ENCODE results near the gene FAM83F. TPM values are rescaled to one million over a fixed set of nuclear protein-coding genes. Genes with fewer than 3 reads are reported as not detected.

FAM83F gene
- total RNA-seq, 1 donor = not detected

DNA sequence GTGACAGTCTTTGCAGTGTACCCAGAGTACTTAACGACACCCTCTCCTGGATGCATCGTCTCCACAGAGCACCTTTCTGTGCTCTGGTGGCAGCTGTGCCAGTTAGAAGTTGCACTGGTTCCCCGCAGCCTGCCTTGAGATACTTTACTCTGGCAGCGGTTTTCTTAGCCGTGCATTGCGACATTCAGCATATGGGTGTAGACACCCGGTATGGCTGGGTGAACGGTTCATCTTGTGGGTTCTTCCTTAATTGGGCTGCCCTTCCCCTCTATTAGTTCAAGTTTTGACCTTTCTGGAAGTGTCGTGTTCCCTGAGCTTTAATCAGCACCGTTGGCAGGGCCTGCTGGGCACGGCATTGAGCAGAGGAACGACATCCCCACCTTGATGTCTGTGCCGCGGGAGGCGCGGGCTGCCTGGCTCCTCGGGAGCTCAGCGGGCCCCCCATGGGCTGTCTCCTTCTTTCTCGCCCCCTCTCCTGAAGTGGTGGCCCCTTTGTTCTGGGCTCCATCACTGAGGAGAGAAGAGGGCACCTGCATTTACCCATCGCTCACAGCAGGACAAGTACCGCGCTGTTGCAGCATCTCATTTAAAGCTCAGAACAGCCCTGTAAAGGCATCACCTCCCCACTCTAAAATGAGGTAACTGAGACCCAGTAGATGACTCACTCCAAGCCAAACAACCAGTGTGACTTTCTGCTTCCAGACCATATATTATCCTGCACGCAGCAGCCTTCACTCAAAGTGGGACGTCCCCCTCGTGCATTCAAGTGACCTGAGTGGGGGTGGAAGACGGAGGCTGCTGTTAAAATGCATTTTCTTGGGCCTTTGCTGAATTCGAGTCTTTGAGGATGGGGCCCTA is 13.3 kb downstream of the FAM83F start:
- H4K20me1 ChIP-seq (ENCODE audit: insufficient read depth, low read length) = no peaks in the 10 kb centered on the region
- H3K27me3 ChIP-seq (ENCODE audit: insufficient read depth, low read length) = peaks cover 28% of the 10 kb centered on the region
- no peak overlapping the region for H3K27ac ChIP-seq (ENCODE audit: low read depth, low read length)
- no peaks in the 10 kb centered on the region for H3K36me3 ChIP-seq (ENCODE audit: insufficient read depth, low read length)
- no peak for DNase-seq (ENCODE audit: insufficient read length, low spot score, missing footprints)
- H3K79me2 ChIP-seq (ENCODE audit: insufficient read depth, low read length) = no peaks in the 10 kb centered on the region
- no peak overlapping the region for H3K4me3 ChIP-seq (ENCODE audit: insufficient read depth, low read length)
- no peak overlapping the region for H3K4me2 ChIP-seq (ENCODE audit: insufficient read depth, low read length)
- TF ChIP-seq, protein P1, sequence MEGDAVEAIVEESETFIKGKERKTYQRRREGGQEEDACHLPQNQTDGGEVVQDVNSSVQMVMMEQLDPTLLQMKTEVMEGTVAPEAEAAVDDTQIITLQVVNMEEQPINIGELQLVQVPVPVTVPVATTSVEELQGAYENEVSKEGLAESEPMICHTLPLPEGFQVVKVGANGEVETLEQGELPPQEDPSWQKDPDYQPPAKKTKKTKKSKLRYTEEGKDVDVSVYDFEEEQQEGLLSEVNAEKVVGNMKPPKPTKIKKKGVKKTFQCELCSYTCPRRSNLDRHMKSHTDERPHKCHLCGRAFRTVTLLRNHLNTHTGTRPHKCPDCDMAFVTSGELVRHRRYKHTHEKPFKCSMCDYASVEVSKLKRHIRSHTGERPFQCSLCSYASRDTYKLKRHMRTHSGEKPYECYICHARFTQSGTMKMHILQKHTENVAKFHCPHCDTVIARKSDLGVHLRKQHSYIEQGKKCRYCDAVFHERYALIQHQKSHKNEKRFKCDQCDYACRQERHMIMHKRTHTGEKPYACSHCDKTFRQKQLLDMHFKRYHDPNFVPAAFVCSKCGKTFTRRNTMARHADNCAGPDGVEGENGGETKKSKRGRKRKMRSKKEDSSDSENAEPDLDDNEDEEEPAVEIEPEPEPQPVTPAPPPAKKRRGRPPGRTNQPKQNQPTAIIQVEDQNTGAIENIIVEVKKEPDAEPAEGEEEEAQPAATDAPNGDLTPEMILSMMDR (IDR thresholded peaks at IDR 0.05; ENCODE audit: extremely low read depth, low read depth, low read length) = no peak
- no peaks in the 10 kb centered on the region for H3K9me3 ChIP-seq (ENCODE audit: low read depth, low read length)
- H2AFZ ChIP-seq (ENCODE audit: low read length) = no peak overlapping the region
- H3K4me1 ChIP-seq (ENCODE audit: insufficient read depth, low read length) = no peaks in the 10 kb centered on the region

DNA sequence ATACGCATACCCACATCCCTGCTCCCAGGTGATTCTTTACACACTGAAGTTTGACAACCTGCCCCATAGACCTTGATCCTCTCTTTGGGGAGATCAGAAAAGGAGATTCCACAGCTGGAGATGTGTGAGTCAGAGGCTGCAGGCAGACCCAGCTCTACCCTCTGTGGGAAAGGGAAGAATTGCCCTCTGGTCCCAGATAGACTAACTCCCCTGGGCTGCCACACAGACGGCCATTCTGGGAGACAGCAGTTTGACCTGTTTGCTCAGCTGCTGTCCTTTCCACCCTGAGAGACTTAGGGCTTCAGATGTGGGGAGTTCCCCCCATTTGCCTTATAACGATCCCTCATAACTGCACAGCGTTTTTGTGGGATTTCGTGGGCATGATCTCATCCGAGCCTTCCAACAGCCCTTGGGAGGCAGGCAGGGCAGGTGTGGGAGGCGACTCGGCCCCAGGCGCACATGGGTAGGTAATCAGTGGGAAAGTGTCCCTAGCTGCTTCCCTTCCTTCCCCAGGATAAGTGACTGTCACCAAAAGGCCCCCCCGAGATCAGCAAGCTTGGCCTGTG is 14.1 kb downstream of the FAM83F start:
- peaks cover 23% of the 10 kb centered on the region for H3K27me3 ChIP-seq (ENCODE audit: insufficient read depth, low read length)
- no peaks in the 10 kb centered on the region for H3K79me2 ChIP-seq (ENCODE audit: insufficient read depth, low read length)
- no peaks in the 10 kb centered on the region for H4K20me1 ChIP-seq (ENCODE audit: insufficient read depth, low read length)

DNA sequence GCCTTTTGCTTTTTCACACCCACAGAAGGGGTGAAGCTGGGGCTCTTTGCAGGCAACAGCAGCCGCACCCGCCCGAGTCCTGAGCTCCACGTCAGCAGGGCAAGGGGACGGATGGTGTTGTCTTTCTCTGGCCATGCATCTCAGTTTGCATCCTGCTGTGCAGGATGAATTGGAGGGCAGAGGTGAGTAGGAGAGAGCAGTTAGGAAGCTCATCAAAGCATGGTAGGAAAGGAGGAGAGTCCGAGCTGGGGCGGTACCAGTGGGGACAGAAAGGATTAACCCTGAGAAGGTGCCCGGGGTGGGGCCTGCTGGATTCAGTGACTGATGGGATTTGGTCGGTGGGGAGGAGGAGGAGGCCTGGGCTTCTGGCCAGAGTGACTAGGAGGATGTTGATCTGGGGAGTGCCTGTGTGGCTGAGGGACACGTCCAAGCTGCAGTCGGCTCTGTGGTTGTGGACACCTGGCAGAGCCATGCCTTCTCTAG is 14.6 kb downstream of the FAM83F start:
- peak; percentile 73 for DNase-seq (ENCODE audit: insufficient read length, low spot score, missing footprints)
- H4K20me1 ChIP-seq (ENCODE audit: insufficient read depth, low read length) = no peaks in the 10 kb centered on the region
- no peaks in the 10 kb centered on the region for H3K9me3 ChIP-seq (ENCODE audit: low read depth, low read length)
- TF ChIP-seq, protein P1 (IDR thresholded peaks at IDR 0.05; ENCODE audit: extremely low read depth, low read depth, low read length) = no peak
- H3K4me2 ChIP-seq (ENCODE audit: insufficient read depth, low read length) = no peak overlapping the region
- H3K79me2 ChIP-seq (ENCODE audit: insufficient read depth, low read length) = no peaks in the 10 kb centered on the region
- no peaks in the 10 kb centered on the region for H3K4me1 ChIP-seq (ENCODE audit: insufficient read depth, low read length)
- no peak overlapping the region for H3K27ac ChIP-seq (ENCODE audit: low read depth, low read length)
- no peaks in the 10 kb centered on the region for H3K36me3 ChIP-seq (ENCODE audit: insufficient read depth, low read length)
- no peak overlapping the region for H3K4me3 ChIP-seq (ENCODE audit: insufficient read depth, low read length)
- H3K27me3 ChIP-seq (ENCODE audit: insufficient read depth, low read length) = peaks cover 23% of the 10 kb centered on the region
- no peak overlapping the region for H2AFZ ChIP-seq (ENCODE audit: low read length)

More for the DNA sequence above, 14.1 kb downstream of the FAM83F start:
- Histone ChIP-seq H3K4me2 (ENCODE audit: insufficient read depth, low read length) (no peak overlapping the region), H3K4me1 (ENCODE audit: insufficient read depth, low read length) (no peaks in the 10 kb centered on the region), H3K9me3 (ENCODE audit: low read depth, low read length) (no peaks in the 10 kb centered on the region), H2AFZ (ENCODE audit: low read length) (no peak overlapping the region), H3K4me3 (ENCODE audit: insufficient read depth, low read length) (no peak overlapping the region), H3K27ac (ENCODE audit: low read depth, low read length) (no peak overlapping the region), H3K36me3 (ENCODE audit: insufficient read depth, low read length) (no peaks in the 10 kb centered on the region)
- TF ChIP-seq, protein P1 (IDR thresholded peaks at IDR 0.05; ENCODE audit: extremely low read depth, low read depth, low read length) = no peak
- DNase-seq (ENCODE audit: insufficient read length, low spot score, missing footprints) = peak; percentile 75

All from osteoblast (primary cell).